ENCODE data around the gene ROS1. TPM values are rescaled to one million over a fixed set of nuclear protein-coding genes. Genes with fewer than 3 reads are reported as not detected.

ROS1 gene
- total and polyA plus RNA-seq, 2 donors (not counting 3 experiments of a cell fraction or from before 2014, with no cell fraction given) = not detected

DNA sequence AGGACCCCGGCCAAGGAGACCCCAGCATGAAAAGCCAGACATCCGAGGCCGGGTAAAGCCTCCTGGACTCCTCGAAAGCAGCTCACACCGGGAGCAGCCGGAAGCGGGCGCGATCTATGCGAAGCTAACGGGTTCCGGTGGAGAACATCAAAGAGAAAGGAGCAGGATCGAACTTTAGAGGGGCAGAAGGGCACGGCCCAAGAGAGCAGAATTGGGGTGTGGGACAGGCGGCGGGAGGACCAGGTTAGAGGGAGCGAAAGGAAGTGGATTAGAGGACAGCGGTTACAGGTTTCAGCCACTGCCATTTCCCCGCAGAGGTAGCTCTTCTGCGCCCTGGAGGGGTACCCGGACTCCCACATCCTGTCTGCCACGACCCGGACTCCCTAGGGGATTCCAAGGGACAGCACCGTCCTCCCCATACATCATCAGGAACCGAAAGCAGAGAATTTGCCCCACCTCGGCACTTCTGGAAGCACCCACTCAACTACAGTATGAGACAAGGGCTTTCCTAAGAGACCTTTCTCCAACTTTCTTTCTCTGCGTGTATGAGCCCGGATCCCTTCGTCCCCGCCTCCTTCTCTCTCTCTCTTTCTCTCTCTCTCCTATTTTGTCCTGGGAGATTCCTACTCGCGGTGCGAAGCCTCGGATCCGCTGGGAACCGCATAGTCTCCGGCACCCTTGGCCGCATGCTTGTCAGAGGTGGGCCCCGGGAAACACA, 160.9 kb downstream of the ROS1 start:
- H3K36me3 ChIP-seq (ENCODE audit: control insufficient read depth in 2 of 2, extremely low read depth in 1 of 2, insufficient read depth in 2 of 2, low read length in 2 of 2) = no peaks in the 10 kb centered on the region
- H3K9me3 ChIP-seq (replicated peaks; ENCODE audit: control insufficient read depth, insufficient read depth, low read length) = no peaks in the 10 kb centered on the region
- H3K79me2 ChIP-seq (ENCODE audit: control insufficient read depth, insufficient read depth, low read length) = no peaks in the 10 kb centered on the region
- H3K4me2 ChIP-seq (ENCODE audit: insufficient read depth, low read length) = peak overlapping the region; percentile 49
- TF ChIP-seq EZH2 (IDR thresholded peaks at IDR 0.05; ENCODE audit: borderline replicate concordance, low read depth, low read length, severe bottlenecking) (peak; percentile 53), GATA2 (IDR thresholded peaks at IDR 0.05; ENCODE audit: insufficient read depth, insufficient read length, low read depth, low read length) (no peak)
- H4K20me1 ChIP-seq (replicated peaks; ENCODE audit: control insufficient read depth, extremely low read depth, insufficient read depth, low read length) = no peaks in the 10 kb centered on the region
- CTCF ChIA-PET = interaction anchor here (0.6 kb wide), 1 partner anchor 1206 kb away, joined by 3 read pairs; no protein-coding TSS in a partner anchor
- no peaks in the 10 kb centered on the region for H3K9me1 ChIP-seq (replicated peaks; ENCODE audit: control insufficient read depth, extremely low read depth, insufficient read depth, low read length)
- H3K27me3 ChIP-seq (ENCODE audit: control insufficient read depth in 2 of 2, insufficient read depth in 2 of 2, low read length in 2 of 2) = peaks cover 75 to 94% of the 10 kb centered on the region in 2 experiments
- no peak overlapping the region for H3K27ac ChIP-seq (ENCODE audit: insufficient read depth, low read depth, low read length)
- dilution Hi-C loops (cut with MboI; ENCODE audit: extremely low pct_ligation_motif_present, low sequenced_read_pairs) = no loop called here
- FAIRE-seq = no peak
- H3K9ac ChIP-seq (replicated peaks; ENCODE audit: extremely low read depth, insufficient read depth, low read length) = no peak overlapping the region
- DNase-seq (ENCODE audit: low read depth, low spot score) = no peak
- no TSS peak for BruUV-seq (replicated peaks)
- peaks cover 6% of the 10 kb centered on the region for H3K4me1 ChIP-seq (ENCODE audit: control insufficient read depth, extremely low read depth, insufficient read depth, low read length)
- H3K4me3 ChIP-seq (replicated peaks in 1 of 3; ENCODE audit: insufficient read depth in 1 of 3, low read depth in 1 of 3, low read length in 3 of 3) = peak overlapping the region in 2 of 3 experiments; percentile 22 to 33
- intact Hi-C loops (cut with micrococcal nuclease) = loop anchor here (5.0 kb wide), 1 partner anchor 337 kb away; the partner anchor contains the start of gene GOPC
- H2AFZ ChIP-seq (ENCODE audit: low read depth, low read length) = no peak overlapping the region
- POLR2A ChIA-PET = no interaction called here

DNA sequence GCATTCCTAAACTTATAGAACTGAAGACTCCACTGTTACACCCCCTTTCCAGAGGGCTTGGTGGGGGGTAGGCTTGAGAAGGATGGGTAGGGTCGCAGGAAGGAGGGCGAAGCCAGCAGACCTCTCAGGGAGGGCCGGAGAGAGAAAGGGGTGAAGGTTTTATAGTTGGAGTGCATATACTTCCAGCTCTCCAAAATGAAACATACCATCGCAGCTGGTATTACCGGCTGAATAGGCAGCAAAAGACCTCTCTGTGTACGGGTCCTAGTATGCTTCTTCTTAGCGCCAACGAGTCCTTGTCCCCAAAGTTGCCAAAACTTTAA, 161.4 kb downstream of the ROS1 start:
- no peak overlapping the region for H3K27ac ChIP-seq (ENCODE audit: insufficient read depth, low read depth, low read length)
- no peaks in the 10 kb centered on the region for H3K9me3 ChIP-seq (replicated peaks; ENCODE audit: control insufficient read depth, insufficient read depth, low read length)
- H2AFZ ChIP-seq (ENCODE audit: low read depth, low read length) = no peak overlapping the region
- H3K4me3 ChIP-seq (replicated peaks in 1 of 3; ENCODE audit: insufficient read depth in 1 of 3, low read depth in 1 of 3, low read length in 3 of 3) = no peak overlapping the region
- H4K20me1 ChIP-seq (replicated peaks; ENCODE audit: control insufficient read depth, extremely low read depth, insufficient read depth, low read length) = no peaks in the 10 kb centered on the region
- no peaks in the 10 kb centered on the region for H3K36me3 ChIP-seq (ENCODE audit: control insufficient read depth in 2 of 2, extremely low read depth in 1 of 2, insufficient read depth in 2 of 2, low read length in 2 of 2)
- intact Hi-C loops (cut with micrococcal nuclease) = no loop called here
- H3K9ac ChIP-seq (replicated peaks; ENCODE audit: extremely low read depth, insufficient read depth, low read length) = no peak overlapping the region
- dilution Hi-C loops (cut with MboI; ENCODE audit: extremely low pct_ligation_motif_present, low sequenced_read_pairs) = no loop called here
- no peak for FAIRE-seq
- peaks cover 70 to 90% of the 10 kb centered on the region in 2 experiments for H3K27me3 ChIP-seq (ENCODE audit: control insufficient read depth in 2 of 2, insufficient read depth in 2 of 2, low read length in 2 of 2)
- no peaks in the 10 kb centered on the region for H3K9me1 ChIP-seq (replicated peaks; ENCODE audit: control insufficient read depth, extremely low read depth, insufficient read depth, low read length)
- no peak overlapping the region for H3K4me2 ChIP-seq (ENCODE audit: insufficient read depth, low read length)
- ChIA-PET POLR2A (no interaction called here), CTCF (no interaction called here)
- BruUV-seq (replicated peaks) = no TSS peak
- no peaks in the 10 kb centered on the region for H3K79me2 ChIP-seq (ENCODE audit: control insufficient read depth, insufficient read depth, low read length)
- TF ChIP-seq GATA2 (IDR thresholded peaks at IDR 0.05; ENCODE audit: insufficient read depth, insufficient read length, low read depth, low read length) (no peak), EZH2 (IDR thresholded peaks at IDR 0.05; ENCODE audit: borderline replicate concordance, low read depth, low read length, severe bottlenecking) (peak; percentile 71)
- peaks cover 6% of the 10 kb centered on the region for H3K4me1 ChIP-seq (ENCODE audit: control insufficient read depth, extremely low read depth, insufficient read depth, low read length)
- DNase-seq (ENCODE audit: low read depth, low spot score) = no peak
